GM18868 (cell line): ENCODE results near the gene FAAP20.

ENCODE experiments used
- ATAC-seq: cut with Tn5 transposase; IDR thresholded peaks from one replicate; pipeline ENCODE4 v1.9.1; 2021; ENCODE audit warnings: mild to moderate bottlenecking, moderate library complexity; ENCODE audit not compliant: unreplicated experiment

Gene FAAP20

DNA sequence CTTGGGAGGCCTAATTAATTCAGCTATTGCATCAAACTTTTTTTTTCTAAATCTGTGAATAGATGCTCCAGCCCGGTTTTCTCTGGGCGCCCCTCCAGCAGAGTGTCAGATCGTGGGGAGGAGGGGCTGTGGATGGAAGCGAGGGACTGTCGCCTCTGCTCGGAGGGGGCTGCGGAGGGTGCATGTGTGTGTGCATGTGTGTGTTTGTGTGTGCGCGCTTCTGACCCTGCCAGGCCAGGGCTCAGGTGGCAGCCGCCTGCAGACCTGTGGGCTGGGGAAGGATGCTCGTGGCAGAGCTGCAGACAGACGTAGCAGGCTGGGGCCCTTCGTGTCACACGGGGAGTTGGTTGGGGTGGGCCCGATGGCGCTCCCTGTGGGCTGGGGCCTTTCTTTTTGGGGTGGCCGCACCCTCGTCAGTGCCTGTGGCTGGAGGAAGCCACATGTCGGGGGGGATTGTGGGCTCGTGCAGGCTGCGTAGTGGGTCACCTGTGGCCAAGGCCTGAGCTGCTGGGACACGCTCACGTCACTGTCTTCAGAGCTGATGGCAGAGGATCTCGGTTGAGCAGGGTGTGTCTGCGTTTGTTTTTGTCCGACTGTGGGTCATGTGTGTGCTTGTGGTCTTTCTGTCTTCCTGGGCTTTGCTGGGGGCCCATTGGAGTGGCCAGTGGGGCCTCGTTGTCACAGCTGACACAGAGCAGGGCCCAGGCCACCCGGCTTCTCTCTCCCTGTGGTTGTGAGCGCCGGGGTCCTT lies 36.4 kb upstream of the FAAP20 start:
- no peak for ATAC-seq

DNA sequence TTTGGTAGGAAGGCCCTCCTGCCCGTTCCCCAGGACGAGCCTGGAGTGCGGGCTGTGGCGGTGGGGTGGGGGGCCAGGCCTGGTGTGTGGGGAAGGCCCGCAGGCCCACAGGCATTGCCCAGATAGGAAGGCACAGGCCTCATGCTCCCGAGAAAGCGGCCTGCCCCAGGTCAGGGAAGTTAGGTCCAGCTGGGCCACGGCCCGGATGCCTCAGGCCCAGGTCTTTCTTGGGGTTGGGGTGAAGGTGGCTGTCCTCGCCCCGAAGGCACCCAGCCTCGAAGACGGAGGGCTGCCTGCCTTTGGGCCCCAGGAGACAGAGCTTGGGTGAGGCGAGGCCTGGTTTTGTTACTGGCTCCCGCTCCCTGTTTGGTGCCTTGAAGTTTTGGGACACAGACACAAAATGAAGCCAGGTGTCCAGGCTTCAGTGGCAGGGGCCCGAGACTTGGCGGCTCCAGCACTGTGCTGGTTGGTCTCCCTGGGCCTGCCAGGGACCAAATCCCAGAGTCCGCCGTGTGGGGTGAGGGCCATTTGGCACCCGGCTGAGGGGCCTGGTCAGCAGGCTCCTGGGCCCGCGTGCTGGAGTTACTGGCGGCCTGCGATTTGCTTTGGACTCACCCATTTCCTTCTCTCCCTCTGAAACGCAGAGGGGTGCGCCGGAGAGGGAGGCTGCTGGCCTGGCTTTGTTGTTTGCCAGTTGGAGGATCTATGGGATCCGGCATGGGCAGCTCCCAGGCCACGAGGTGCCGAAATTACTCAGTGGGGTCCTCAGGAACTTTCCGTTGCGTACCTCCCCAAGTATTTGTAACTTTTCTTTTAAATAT lies 35.5 kb upstream of the FAAP20 start:
- no peak for ATAC-seq

DNA sequence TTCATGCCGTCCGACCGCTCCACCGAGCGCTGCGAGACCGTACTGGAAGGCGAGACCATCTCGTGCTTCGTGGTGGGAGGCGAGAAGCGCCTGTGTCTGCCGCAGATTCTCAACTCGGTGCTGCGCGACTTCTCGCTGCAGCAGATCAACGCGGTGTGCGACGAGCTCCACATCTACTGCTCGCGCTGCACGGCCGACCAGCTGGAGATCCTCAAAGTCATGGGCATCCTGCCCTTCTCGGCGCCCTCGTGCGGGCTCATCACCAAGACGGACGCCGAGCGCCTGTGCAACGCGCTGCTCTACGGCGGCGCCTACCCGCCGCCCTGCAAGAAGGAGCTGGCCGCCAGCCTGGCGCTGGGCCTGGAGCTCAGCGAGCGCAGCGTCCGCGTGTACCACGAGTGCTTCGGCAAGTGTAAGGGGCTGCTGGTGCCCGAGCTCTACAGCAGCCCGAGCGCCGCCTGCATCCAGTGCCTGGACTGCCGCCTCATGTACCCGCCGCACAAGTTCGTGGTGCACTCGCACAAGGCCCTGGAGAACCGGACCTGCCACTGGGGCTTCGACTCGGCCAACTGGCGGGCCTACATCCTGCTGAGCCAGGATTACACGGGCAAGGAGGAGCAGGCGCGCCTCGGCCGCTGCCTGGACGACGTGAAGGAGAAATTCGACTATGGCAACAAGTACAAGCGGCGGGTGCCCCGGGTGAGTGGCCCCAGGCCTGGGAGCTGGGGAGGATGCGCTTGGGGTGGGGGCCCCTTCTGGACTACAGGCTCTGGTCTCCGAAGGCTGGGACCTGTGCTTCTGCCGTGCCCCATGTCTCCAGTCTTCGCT lies 34.7 kb upstream of the FAAP20 start:
- no peak for ATAC-seq

DNA sequence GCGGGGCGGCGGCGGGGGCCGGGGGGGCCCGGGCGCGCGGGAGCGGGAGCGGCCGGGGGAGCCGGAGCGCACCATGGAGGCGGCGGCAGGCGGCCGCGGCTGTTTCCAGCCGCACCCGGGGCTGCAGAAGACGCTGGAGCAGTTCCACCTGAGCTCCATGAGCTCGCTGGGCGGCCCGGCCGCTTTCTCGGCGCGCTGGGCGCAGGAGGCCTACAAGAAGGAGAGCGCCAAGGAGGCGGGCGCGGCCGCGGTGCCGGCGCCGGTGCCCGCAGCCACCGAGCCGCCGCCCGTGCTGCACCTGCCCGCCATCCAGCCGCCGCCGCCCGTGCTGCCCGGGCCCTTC lies 34.1 kb upstream of the FAAP20 start:
- no peak for ATAC-seq

DNA sequence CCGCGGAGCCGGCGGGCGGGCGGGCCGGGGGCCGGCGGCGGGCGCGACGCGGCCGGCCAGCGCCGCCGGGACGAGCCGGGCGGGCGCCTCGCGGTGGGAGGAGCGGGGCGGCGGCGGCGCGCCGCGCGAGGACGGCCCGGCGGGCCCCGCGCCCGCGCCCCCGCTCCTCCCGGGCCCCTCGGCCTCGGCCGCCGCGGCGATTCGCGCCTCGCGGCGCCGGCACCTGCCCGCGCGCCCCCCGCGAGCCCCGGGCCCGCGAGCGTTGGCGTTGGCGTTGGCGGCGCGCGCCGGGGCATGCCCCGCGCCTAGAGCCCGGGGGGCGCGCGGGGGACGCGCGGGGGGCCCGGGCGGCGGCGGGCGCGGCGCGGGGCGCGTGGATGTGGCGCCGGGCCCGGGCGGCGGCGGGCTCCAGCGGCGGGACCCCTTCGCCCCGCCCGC lies 33.6 kb upstream of the FAAP20 start, which contains the start of gene SKI:
TSS of gene SKI (plus strand) at position 163 of the 438 bp plus-strand sequence. CDS start 448 bp downstream, outside the sequence.
- ATAC-seq, result no peak

DNA sequence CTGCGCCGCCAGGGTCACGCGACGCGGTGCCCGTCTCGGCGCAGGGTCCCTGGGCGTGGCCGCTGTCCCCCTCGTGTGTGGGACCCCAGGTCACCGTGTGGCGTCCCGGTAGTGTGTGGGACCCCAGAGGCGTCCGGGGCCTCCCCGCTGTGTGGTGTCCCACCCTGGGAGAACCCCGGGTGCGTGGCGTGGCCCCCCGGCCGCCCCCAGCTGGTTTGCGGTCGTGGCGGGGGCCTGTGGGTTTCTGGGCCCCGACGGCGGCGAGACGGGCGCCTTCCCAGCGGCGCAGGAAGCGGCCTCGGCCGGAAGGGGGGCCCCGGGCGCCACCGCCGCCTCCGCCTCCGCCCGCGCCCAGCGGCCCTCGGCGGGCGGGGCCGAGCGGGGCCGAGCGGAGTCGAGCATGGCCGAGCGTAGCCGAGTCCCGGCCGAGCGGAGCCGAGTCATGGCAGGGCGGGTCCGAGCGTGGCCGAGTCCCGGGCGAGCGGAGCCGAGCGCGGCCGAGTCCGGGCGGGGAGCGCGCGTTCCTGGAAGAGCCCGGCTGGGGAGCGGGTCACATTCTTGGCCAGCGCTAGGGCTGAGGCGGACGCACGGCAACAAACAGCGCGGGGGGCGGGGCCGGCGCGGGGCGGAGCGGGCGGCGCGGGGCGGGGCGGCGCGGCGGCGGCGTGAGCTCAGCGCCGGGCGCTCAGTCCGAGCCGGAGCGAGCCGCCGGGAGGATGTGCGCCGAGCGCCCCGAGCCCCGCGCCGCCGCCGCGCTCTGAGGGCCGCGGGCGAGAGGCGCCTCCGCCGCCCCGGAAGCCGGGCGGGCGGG lies 33.0 kb upstream of the FAAP20 start:
- peak; percentile 90 for ATAC-seq

DNA sequence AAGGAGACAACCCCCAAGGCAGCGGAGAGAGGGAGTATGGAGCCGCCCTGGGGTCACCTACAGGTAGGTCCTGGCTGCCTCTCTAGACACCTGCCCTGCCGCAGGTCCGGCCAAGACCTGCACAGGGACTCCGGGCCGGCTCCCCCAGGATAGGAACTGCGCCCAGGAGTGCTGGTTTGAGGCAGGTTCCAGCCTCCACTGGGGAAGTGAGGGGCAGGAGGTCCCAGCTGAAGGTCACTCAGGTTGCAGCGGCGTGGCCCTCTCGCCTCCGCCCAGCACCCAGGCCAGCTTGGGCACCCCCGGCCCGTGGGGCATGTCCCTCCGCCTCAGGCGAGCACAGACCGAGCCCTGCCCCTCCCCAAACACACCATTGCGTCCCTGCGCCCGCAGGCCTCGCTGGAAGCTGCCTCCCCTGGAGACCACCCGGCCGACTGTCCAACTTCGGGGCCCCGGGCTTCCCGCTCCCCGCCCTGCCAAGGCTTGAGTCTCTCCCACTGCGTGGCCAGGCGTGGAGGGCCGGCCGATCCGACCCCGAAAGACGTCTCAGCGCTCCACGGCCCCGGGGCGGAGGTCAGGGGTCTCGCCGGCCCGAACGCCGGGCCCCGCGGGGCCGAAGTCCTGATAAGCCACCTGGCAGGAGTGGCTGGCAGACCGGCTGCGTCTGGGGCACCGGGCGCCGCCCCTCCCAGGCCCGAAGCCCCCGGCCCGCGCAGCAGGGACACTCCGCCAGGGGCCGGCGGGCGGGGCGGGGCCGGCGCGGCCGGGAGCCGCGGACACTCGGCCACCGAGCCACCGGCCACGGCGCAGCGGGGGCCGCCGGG lies 32.2 kb upstream of the FAAP20 start:
- ATAC-seq, result no peak

DNA sequence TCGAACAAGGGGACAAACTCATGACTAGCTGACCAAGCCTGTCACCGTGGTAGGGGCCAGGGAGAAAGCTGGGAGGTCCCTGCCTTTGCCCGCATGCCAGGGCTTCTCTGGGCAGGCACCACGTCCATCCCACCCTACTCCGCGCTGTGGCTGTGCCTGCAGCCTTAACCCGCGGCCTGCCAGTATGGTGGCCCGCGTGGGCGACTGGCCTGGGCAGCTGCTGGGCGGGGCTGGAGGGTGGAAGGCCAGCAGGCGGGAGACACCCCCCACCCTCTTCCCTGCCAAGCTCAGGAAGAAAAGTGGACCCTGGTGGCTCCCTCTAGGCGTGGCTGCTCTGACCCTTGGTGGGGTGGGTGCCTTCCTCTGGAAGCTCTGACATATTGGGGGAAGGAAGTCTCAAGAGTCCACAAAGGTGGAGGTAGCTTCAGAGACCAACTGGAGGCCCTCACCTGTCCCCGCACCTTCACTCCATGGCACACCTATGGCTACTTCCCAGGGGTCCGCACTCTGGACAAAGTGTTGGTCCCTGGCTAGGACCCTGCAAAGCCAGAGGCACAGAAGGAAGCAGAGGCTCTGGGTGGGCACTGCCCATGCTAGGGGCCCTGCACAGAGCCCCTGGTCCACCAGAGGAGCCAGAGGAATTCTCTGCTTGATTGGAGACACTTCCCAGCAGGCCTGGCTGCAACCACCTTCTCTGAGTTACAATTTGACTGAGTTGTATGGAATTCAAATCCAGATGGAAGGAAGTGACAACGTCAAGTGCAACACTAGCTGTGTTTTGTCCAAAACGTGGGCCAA lies 30.3 kb upstream of the FAAP20 start:
- ATAC-seq, result no peak

DNA sequence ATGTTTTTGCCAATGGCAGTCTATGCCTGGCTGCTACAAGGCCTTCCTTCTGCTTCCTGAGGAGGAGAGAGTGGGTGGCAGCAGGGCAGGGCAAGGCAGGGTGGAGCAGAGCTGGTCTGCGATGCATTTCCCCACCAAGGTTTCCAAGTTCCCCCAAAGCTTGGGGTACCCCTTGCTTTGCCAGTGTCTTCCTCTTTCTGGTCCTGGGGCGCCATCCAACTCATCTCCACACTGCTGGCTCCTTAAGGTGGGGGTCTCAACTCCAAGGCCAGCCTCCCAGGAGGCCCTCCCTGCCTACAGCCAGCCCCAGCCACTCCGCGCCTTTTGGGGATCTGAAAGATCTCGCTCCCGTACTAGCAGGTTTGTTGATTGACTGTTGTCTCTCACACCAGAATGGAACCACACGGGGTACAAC lies 29.6 kb upstream of the FAAP20 start:
- no peak for ATAC-seq

DNA sequence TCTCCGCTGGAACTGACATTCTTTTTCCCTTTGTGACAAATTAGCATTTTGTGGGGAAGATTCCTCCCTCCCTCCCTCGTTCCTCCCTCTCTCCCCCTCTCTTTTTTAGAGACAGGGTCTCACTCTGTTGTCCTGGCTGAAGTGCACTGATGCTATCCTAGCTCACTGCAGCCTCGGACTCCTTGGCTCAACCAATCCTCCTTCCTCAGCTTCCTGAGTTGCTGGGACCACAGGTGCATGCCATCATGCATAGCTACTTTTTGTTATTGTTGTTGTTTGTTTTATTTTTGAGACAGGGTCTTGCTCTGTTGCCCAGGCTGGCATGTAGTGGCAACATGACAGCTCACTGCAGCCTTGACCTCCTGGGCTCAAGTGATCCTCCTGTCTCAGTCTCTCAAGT lies 26.7 kb upstream of the FAAP20 start:
- no peak for ATAC-seq

DNA sequence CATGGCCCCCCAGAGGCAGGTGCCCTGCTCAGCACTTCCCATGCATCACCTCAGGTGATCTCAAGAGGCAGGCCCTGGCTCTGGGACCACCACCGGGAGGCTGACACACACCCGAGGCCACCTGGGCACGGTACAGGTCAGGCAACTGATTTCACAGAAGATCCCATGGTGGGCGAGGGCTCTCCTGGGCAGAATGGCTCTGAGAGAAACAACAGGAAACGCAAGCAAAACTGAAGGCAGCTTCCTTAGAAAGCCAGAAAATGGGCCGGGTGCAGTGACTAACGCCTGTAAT lies 22.1 kb upstream of the FAAP20 start:
- no peak for ATAC-seq

DNA sequence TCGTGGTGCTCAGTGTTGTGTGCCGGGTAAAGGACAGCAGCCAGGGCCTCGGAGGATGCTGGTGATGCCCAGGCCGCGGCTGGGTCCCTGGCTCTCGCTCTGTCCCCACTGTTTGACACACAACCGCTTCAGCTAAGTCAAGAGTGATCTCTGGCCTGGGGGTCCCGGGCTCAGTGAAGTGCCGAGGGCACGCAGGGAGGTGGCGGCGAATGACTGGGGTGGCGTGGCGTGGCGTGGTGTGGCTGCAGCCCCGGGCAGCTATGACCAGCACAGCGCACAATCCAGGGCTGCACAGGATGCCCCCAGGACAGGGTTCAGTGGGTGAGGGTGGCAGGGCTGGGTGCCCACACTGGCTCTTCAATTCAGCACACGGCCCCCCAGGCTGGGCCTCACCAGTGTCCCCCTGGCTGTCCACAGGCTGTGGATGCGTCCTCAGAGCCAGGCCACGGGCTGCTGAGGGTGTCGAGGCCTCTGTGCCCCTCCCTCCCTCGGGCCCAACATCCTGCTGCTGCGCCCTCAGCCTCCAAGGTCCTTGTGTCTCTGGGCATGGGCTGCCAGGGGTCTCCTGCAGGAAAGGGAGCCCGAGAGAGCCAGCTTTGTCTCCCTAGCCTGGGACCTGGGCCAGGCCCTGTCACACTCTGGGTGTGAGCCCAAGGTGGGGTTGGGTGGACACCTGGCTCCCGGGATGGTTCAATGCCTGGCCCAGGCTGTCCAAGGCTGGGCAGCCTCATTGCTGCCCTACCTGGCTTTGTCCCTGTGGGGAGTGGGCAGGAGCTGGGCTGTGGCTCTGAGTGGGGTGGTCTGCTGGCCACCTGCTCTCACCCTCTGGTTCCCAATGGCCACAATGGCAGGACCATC lies 21.6 kb upstream of the FAAP20 start:
- ATAC-seq, result no peak

DNA sequence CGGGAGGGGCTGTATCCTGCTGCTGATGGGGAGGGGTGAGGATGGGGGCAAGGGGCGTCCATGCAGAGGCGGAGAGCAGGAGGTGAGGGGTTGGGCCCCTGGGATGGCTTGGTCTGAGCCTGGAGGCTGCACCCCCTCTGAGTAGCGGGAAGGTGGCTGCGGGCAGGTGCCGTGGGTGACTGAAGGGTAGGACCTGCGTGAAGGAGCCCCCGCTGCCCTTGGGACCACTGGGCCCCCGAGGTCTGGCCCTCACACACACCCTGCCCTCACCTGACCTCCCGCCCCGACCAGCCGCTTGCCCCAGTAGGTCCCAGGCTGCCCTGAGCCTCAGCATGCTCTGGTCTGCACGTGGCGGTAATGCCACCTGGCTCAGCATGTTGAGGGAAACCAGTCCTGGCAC lies 20.8 kb upstream of the FAAP20 start:
- no peak for ATAC-seq

DNA sequence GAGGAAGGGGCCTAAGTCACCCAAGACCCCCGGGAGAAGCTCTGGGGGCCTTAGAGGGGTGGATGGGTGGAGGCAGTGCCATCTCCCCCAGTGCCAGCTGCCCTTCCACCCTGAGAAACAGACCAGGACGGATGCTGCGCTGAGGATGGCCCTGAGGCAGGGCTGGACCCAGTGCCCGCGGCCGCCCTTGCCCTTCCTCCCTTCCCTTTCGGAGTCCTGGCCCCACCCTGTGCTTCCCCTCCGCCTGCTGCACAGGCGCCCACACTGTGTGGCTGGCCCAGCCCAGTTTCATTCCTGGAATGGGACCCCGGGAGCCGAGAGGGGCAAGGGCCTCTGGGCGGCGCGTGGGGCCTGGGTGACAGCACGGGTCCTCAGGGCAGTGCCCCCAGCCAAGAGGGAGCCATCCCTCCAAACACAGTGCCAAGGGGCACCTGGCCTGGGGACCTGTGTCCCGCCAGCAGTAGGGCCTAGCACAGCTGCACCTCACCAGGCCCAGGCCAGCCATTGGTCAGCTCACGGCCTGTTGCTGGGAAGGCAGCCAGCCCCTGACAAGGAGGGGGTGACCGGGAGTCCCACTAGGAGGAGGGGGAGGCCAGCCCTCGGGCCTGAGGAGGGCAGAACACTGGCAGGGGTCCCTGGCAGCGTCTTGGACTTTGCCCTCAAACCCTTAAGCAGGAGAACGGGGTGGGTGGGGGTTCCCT lies 20.1 kb upstream of the FAAP20 start:
- no peak for ATAC-seq

DNA sequence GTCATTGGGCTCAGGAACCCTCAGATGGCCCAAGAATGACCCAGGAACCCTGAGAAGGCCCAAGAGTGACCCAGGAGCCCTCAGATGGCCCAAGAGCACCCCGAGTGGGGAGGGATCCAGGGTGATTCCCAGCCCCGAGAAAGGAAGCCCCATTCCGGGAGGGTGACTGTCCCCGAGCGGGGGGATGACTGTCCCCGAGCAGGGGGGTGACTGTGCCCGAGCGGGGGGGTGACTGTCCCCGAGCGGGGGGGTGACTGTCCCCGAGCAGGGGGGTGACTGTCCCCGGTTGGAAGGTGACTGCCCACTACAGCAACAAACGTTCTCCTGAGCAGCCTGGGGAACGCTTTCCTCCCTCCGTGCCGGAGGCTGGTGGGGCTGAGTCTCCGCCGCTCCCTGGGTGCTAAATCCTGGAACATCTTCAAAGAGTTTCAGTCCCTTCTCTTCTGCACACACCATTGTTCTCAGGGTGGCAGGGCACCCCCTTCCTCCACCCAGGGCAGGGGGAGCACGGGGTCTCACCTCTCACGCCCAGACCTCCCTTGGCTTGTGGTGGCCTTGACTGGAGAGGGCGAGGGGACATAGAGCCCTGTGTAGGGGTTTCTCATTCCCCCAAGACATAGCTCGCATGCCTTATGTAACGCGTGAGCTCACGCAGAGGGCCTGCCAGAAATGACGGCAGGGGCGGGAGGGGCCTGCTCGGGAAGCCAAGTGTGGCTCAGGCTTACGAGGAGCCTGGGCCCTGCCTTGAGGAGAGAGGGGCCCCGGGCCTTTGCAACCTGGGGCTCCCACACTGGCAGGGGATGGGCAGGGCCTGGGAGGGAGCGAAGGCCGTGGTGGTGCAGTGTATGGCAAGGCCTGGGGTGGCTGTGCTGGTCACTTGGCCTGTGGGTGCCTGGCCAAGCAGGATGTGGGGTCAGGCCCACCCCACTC lies 19.3 kb upstream of the FAAP20 start:
- ATAC-seq, result no peak
